ENCODE measurements around the gene HMCN1.

Gene HMCN1

GRCh38 chr1:185894791-185895190, 160.6 kb downstream of the HMCN1 start:
- in situ Hi-C loops (cut with HindIII; ENCODE audit: low sequenced_read_pairs): no loop called here

GRCh38 chr1:185895208-185895900, 161.2 kb downstream of the HMCN1 start:
- in situ Hi-C loops (cut with HindIII; ENCODE audit: low sequenced_read_pairs): no loop called here

- in situ Hi-C loops (cut with HindIII; ENCODE audit: low sequenced_read_pairs): no loop called here
Observed at GRCh38 chr1:185896863-185897262, 162.7 kb downstream of the HMCN1 start.

GRCh38 chr1:185906186-185906585, 172.0 kb downstream of the HMCN1 start:
- in situ Hi-C loops (cut with HindIII; ENCODE audit: low sequenced_read_pairs): no loop called here

- in situ Hi-C loops (cut with HindIII; ENCODE audit: low sequenced_read_pairs): no loop called here
Observed at GRCh38 chr1:185907246-185907645, 173.1 kb downstream of the HMCN1 start.

GRCh38 chr1:185911978-185912377, 177.8 kb downstream of the HMCN1 start:
- in situ Hi-C loops (cut with HindIII; ENCODE audit: low sequenced_read_pairs): no loop called here

- in situ Hi-C loops (cut with HindIII; ENCODE audit: low sequenced_read_pairs): no loop called here
Observed at GRCh38 chr1:185912504-185912903, 178.3 kb downstream of the HMCN1 start.

GRCh38 chr1:185914089-185914488, 179.9 kb downstream of the HMCN1 start:
- in situ Hi-C loops (cut with HindIII; ENCODE audit: low sequenced_read_pairs): no loop called here

GRCh38 chr1:185916861-185917260, 182.7 kb downstream of the HMCN1 start:
- in situ Hi-C loops (cut with HindIII; ENCODE audit: low sequenced_read_pairs): loop anchor here (5.0 kb wide), 1 partner anchor 75 kb away; no protein-coding TSS in a partner anchor

GRCh38 chr1:185917646-185918045, 183.5 kb downstream of the HMCN1 start:
- in situ Hi-C loops (cut with HindIII; ENCODE audit: low sequenced_read_pairs): loop anchor here (5.0 kb wide), 1 partner anchor 75 kb away; no protein-coding TSS in a partner anchor

GRCh38 chr1:185920602-185921001, 186.4 kb downstream of the HMCN1 start:
- in situ Hi-C loops (cut with HindIII; ENCODE audit: low sequenced_read_pairs): no loop called here

- in situ Hi-C loops (cut with HindIII; ENCODE audit: low sequenced_read_pairs): no loop called here
Observed at GRCh38 chr1:185921636-185922035, 187.4 kb downstream of the HMCN1 start.

- in situ Hi-C loops (cut with HindIII; ENCODE audit: low sequenced_read_pairs): no loop called here
Observed at GRCh38 chr1:185926588-185926987, 192.4 kb downstream of the HMCN1 start.

- in situ Hi-C loops (cut with HindIII; ENCODE audit: low sequenced_read_pairs): no loop called here
Observed at GRCh38 chr1:185929776-185930175, 195.6 kb downstream of the HMCN1 start.

GRCh38 chr1:185931438-185931837, 197.2 kb downstream of the HMCN1 start:
- in situ Hi-C loops (cut with HindIII; ENCODE audit: low sequenced_read_pairs): no loop called here

GRCh38 chr1:185933580-185933979, 199.4 kb downstream of the HMCN1 start:
- in situ Hi-C loops (cut with HindIII; ENCODE audit: low sequenced_read_pairs): no loop called here

- in situ Hi-C loops (cut with HindIII; ENCODE audit: low sequenced_read_pairs): loop anchor here (5.0 kb wide), 1 partner anchor 38 kb away; no protein-coding TSS in a partner anchor
Observed at GRCh38 chr1:185934476-185935189, 200.4 kb downstream of the HMCN1 start.

- in situ Hi-C loops (cut with HindIII; ENCODE audit: low sequenced_read_pairs): loop anchor here (5.0 kb wide), 1 partner anchor 37 kb away; no protein-coding TSS in a partner anchor
Observed at GRCh38 chr1:185935360-185935759, 201.2 kb downstream of the HMCN1 start.

GRCh38 chr1:185936641-185937040, 202.4 kb downstream of the HMCN1 start:
- in situ Hi-C loops (cut with HindIII; ENCODE audit: low sequenced_read_pairs): loop anchor here (5.0 kb wide), 1 partner anchor 36 kb away; no protein-coding TSS in a partner anchor

- in situ Hi-C loops (cut with HindIII; ENCODE audit: low sequenced_read_pairs): loop anchor here (5.0 kb wide), 1 partner anchor 34 kb away; no protein-coding TSS in a partner anchor
Observed at GRCh38 chr1:185938396-185938795, 204.2 kb downstream of the HMCN1 start.

GRCh38 chr1:185939142-185939541, 205.0 kb downstream of the HMCN1 start:
- in situ Hi-C loops (cut with HindIII; ENCODE audit: low sequenced_read_pairs): loop anchor here (5.0 kb wide), 1 partner anchor 33 kb away; no protein-coding TSS in a partner anchor

- in situ Hi-C loops (cut with HindIII; ENCODE audit: low sequenced_read_pairs): no loop called here
Observed at GRCh38 chr1:185942961-185943360, 208.8 kb downstream of the HMCN1 start.
